Measurements from ENCODE around the gene LSAMP.

DNA sequence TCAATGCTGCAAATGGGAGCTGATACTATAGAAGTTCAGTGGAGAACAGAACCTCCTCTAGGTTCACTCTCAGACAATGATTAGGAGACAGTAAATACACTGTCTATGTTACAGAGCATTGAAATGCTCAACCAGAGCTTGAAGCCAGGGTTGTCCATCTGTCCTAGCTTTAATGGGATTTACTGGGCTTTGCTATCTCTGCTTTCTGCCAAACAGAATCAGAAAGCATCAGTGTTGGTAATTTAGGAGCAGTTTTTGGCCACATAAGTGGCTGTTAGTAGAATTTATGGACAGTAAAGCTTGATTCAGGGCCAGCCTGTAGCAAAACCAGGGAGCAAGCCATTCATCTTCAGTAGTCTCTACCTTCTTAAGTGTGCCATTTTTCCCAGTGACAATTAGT lies 396.3 kb downstream of the LSAMP start:
- TF ChIP-seq, protein P1, sequence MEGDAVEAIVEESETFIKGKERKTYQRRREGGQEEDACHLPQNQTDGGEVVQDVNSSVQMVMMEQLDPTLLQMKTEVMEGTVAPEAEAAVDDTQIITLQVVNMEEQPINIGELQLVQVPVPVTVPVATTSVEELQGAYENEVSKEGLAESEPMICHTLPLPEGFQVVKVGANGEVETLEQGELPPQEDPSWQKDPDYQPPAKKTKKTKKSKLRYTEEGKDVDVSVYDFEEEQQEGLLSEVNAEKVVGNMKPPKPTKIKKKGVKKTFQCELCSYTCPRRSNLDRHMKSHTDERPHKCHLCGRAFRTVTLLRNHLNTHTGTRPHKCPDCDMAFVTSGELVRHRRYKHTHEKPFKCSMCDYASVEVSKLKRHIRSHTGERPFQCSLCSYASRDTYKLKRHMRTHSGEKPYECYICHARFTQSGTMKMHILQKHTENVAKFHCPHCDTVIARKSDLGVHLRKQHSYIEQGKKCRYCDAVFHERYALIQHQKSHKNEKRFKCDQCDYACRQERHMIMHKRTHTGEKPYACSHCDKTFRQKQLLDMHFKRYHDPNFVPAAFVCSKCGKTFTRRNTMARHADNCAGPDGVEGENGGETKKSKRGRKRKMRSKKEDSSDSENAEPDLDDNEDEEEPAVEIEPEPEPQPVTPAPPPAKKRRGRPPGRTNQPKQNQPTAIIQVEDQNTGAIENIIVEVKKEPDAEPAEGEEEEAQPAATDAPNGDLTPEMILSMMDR (IDR thresholded peaks at IDR 0.05), result no peak
- TF ChIP-seq POLR2AphosphoS5 (IDR thresholded peaks at IDR 0.05; ENCODE audit: low read depth, low read length) (no peak), TCF7L2 (IDR thresholded peaks at IDR 0.05; ENCODE audit: low read depth, low read length) (no peak), SIN3A (IDR thresholded peaks at IDR 0.05; ENCODE audit: borderline replicate concordance, insufficient read depth, low read depth, low read length) (no peak)
- TF ChIP-seq, protein P2, sequence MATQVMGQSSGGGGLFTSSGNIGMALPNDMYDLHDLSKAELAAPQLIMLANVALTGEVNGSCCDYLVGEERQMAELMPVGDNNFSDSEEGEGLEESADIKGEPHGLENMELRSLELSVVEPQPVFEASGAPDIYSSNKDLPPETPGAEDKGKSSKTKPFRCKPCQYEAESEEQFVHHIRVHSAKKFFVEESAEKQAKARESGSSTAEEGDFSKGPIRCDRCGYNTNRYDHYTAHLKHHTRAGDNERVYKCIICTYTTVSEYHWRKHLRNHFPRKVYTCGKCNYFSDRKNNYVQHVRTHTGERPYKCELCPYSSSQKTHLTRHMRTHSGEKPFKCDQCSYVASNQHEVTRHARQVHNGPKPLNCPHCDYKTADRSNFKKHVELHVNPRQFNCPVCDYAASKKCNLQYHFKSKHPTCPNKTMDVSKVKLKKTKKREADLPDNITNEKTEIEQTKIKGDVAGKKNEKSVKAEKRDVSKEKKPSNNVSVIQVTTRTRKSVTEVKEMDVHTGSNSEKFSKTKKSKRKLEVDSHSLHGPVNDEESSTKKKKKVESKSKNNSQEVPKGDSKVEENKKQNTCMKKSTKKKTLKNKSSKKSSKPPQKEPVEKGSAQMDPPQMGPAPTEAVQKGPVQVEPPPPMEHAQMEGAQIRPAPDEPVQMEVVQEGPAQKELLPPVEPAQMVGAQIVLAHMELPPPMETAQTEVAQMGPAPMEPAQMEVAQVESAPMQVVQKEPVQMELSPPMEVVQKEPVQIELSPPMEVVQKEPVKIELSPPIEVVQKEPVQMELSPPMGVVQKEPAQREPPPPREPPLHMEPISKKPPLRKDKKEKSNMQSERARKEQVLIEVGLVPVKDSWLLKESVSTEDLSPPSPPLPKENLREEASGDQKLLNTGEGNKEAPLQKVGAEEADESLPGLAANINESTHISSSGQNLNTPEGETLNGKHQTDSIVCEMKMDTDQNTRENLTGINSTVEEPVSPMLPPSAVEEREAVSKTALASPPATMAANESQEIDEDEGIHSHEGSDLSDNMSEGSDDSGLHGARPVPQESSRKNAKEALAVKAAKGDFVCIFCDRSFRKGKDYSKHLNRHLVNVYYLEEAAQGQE (IDR thresholded peaks at IDR 0.05; ENCODE audit: insufficient read depth in 1 of 2, low read depth in 2 of 2, low read length in 1 of 2), result no peak
